Lung microvascular endothelial cell (primary cell): ENCODE measurements around the gene SLIT1. TPM values are rescaled to one million over a fixed set of nuclear protein-coding genes. Genes with fewer than 3 reads are reported as not detected.
A peak's percentile ranks its signal among the peaks of the same experiment; 100 is the strongest.

Source experiments
- DNase-seq, 2 donors: peaks; one replicate each; pipeline versions ENCODE4 v3.0.0 to v3.0.0-alpha.2; 2010; ENCODE audit warnings: low read depth in 2 of 2
- total RNA-seq: library from RNA; depleted of rRNA; stranded (reverse); fragments of >200 nt; gene quantifications from 2 replicates; pipeline ENCODE4 v1.2.1, GENCODE V29; 2014

Gene SLIT1
- total RNA-seq, 1 donor from 2014 or later, result not detected

- no peak for DNase-seq
These were observed 182.5 kb downstream of the SLIT1 start for GRCh38 chr10:97003151-97003803.

- no peak for DNase-seq
These were observed 183.1 kb downstream of the SLIT1 start for GRCh38 chr10:97002670-97003069.

GRCh38 chr10:97001183-97001991 is 184.4 kb downstream of the SLIT1 start:
- DNase-seq, result no peak

- DNase-seq, result no peak
These were observed 185.1 kb downstream of the SLIT1 start for GRCh38 chr10:97000487-97001182.

- no peak for DNase-seq
These were observed 185.8 kb downstream of the SLIT1 start for GRCh38 chr10:96999987-97000386.

GRCh38 chr10:96999337-96999736 is 186.4 kb downstream of the SLIT1 start:
- no peak for DNase-seq

GRCh38 chr10:96998329-96998888 is 187.3 kb downstream of the SLIT1 start:
- peak; percentile 6 to 58 for DNase-seq

- DNase-seq, result no peak
These were observed 189.3 kb downstream of the SLIT1 start for GRCh38 chr10:96996275-96996965.

- no peak for DNase-seq
These were observed 189.9 kb downstream of the SLIT1 start for GRCh38 chr10:96995851-96996250.

- no peak for DNase-seq
These were observed 193.0 kb downstream of the SLIT1 start for GRCh38 chr10:96992721-96993120.

- DNase-seq, result peak in 1 of 2 donors; percentile 7
These were observed 194.4 kb downstream of the SLIT1 start for GRCh38 chr10:96991313-96991841.

- DNase-seq, result no peak
These were observed 197.3 kb downstream of the SLIT1 start for GRCh38 chr10:96988426-96988825.

- DNase-seq, result no peak
These were observed 197.9 kb downstream of the SLIT1 start for GRCh38 chr10:96987842-96988175.

GRCh38 chr10:96987141-96987841 is 198.5 kb downstream of the SLIT1 start:
- no peak for DNase-seq

- no peak for DNase-seq
These were observed 199.4 kb downstream of the SLIT1 start for GRCh38 chr10:96986200-96986856.

- no peak for DNase-seq
These were observed 201.1 kb downstream of the SLIT1 start for GRCh38 chr10:96984541-96985131.

- DNase-seq, result no peak
These were observed 203.4 kb downstream of the SLIT1 start for GRCh38 chr10:96982149-96982930.

- DNase-seq, result no peak
These were observed 207.1 kb downstream of the SLIT1 start for GRCh38 chr10:96978621-96979154.

- no peak for DNase-seq
These were observed 210.6 kb downstream of the SLIT1 start for GRCh38 chr10:96975136-96975535.
